ENCODE measurements around the gene ANO1.

- TF ChIP-seq CTCF (conservative IDR thresholded peaks at IDR 0.05): peak; percentile 84
- TF ChIP-seq ZFX (IDR thresholded peaks at IDR 0.05): no peak
These were observed 29.7 kb upstream of the ANO1 start for GRCh38 chr11:70048279-70049024.
